ENCODE measurements around the gene TLX2. TPM values are rescaled to one million over a fixed set of nuclear protein-coding genes. Genes with fewer than 3 reads are reported as not detected.

The TLX2 gene
- total and polyA plus RNA-seq, 2 of the 13 experiments (the other 11 are each of a cell fraction or from before 2014, with no cell fraction given), result 0.05 to 0.20 TPM

DNA sequence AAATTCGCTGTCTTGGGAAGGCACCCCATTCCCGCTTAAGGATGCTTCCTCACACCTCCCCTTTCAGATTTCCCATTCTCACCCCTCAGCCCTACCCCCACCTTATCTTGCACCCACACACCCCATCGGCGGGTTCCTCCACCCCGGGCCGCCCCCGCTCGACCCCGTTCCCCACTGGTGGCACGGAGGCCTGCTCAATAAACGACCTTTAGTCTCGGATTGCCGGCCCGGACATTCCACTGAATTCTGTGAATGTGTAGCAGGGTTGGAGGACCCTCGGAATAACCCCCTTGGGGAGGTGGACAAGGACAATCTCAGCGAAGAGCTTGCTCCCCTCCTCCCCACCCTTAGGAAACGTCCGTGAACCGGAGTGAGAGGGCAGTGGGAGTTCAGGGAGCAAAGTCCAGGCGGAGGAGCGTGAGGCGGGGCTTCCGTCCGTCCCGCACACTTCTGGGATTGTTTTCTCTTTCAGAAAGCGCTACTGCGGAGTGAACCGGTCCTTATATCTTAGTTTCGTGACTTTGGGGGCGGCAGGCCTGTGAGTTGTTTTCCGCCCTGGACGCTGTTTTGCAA lies 12.0 kb upstream of the TLX2 start (continued):
- TF ChIP-seq, protein P1, sequence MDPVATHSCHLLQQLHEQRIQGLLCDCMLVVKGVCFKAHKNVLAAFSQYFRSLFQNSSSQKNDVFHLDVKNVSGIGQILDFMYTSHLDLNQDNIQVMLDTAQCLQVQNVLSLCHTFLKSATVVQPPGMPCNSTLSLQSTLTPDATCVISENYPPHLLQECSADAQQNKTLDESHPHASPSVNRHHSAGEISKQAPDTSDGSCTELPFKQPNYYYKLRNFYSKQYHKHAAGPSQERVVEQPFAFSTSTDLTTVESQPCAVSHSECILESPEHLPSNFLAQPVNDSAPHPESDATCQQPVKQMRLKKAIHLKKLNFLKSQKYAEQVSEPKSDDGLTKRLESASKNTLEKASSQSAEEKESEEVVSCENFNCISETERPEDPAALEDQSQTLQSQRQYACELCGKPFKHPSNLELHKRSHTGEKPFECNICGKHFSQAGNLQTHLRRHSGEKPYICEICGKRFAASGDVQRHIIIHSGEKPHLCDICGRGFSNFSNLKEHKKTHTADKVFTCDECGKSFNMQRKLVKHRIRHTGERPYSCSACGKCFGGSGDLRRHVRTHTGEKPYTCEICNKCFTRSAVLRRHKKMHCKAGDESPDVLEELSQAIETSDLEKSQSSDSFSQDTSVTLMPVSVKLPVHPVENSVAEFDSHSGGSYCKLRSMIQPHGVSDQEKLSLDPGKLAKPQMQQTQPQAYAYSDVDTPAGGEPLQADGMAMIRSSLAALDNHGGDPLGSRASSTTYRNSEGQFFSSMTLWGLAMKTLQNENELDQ (CRISPR knock-in tag; IDR thresholded peaks at IDR 0.05; ENCODE audit: borderline replicate concordance), result peak; percentile 65; the same call in 1 of the 2 replicates
- TF ChIP-seq, protein P2, sequence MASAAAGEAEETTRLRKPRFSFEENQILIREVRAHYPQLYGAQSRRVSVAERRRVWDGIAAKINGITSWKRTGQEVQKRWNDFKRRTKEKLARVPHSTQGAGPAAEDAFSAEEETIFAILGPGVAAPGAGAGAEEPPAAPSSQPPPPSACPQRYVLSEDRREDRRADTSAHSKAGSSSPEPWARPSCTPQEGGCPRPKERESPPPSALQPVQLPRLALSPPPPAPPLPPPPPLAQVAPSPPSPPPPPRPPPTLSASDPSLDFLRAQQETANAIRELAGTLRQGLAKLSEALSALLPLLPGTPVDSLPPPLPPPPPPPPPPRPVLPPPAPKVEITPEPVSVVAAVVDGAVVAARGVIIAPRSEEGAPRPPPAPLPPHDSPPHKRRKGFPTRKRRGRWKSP (CRISPR knock-in tag; IDR thresholded peaks at IDR 0.05), result no peak
- TF ChIP-seq HDAC2 (CRISPR knock-in tag; IDR thresholded peaks at IDR 0.05) (peak; percentile 89), EP300 (IDR thresholded peaks at IDR 0.05; ENCODE audit: low read depth in 2 of 2, low read length in 2 of 2) (peak; percentile 73; a peak in 3 of 4 replicates), EP300 (CRISPR knock-in tag; IDR thresholded peaks at IDR 0.05; ENCODE audit: borderline replicate concordance) (peak; percentile 75), CHD4 (IDR thresholded peaks at IDR 0.05; ENCODE audit: borderline replicate concordance, low read length) (peak; percentile 32; the same call in 1 of the 2 replicates), CREB1 (IDR thresholded peaks at IDR 0.05) (no peak), CREB1 (CRISPR knock-in tag; IDR thresholded peaks at IDR 0.05) (no peak), RFXAP (CRISPR knock-in tag; IDR thresholded peaks at IDR 0.05; ENCODE audit: borderline replicate concordance) (peak; percentile 54; the same call in 1 of the 2 replicates), ZNF547 (CRISPR knock-in tag; IDR thresholded peaks at IDR 0.05) (no peak; the same call in 1 of the 2 replicates), SP1 (IDR thresholded peaks at IDR 0.05) (no peak), SP1 (CRISPR knock-in tag; IDR thresholded peaks at IDR 0.05) (peak; percentile 68; the same call in 1 of the 2 replicates), NFE2 (CRISPR knock-in tag; IDR thresholded peaks at IDR 0.05) (no peak), NFKB2 (CRISPR knock-in tag; IDR thresholded peaks at IDR 0.05; ENCODE audit: borderline replicate concordance) (no peak), ZNF780A (CRISPR knock-in tag; IDR thresholded peaks at IDR 0.05) (peak; percentile 70; the same call in 1 of the 2 replicates), ZMYM2 (CRISPR knock-in tag; IDR thresholded peaks at IDR 0.05) (no peak)
- TF ChIP-seq, protein P3, sequence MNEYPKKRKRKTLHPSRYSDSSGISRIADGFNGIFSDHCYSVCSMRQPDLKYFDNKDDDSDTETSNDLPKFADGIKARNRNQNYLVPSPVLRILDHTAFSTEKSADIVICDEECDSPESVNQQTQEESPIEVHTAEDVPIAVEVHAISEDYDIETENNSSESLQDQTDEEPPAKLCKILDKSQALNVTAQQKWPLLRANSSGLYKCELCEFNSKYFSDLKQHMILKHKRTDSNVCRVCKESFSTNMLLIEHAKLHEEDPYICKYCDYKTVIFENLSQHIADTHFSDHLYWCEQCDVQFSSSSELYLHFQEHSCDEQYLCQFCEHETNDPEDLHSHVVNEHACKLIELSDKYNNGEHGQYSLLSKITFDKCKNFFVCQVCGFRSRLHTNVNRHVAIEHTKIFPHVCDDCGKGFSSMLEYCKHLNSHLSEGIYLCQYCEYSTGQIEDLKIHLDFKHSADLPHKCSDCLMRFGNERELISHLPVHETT (CRISPR knock-in tag; conservative IDR thresholded peaks at IDR 0.05), result peak; percentile 64; the same call in 1 of the 2 replicates
- TF ChIP-seq, protein P4, sequence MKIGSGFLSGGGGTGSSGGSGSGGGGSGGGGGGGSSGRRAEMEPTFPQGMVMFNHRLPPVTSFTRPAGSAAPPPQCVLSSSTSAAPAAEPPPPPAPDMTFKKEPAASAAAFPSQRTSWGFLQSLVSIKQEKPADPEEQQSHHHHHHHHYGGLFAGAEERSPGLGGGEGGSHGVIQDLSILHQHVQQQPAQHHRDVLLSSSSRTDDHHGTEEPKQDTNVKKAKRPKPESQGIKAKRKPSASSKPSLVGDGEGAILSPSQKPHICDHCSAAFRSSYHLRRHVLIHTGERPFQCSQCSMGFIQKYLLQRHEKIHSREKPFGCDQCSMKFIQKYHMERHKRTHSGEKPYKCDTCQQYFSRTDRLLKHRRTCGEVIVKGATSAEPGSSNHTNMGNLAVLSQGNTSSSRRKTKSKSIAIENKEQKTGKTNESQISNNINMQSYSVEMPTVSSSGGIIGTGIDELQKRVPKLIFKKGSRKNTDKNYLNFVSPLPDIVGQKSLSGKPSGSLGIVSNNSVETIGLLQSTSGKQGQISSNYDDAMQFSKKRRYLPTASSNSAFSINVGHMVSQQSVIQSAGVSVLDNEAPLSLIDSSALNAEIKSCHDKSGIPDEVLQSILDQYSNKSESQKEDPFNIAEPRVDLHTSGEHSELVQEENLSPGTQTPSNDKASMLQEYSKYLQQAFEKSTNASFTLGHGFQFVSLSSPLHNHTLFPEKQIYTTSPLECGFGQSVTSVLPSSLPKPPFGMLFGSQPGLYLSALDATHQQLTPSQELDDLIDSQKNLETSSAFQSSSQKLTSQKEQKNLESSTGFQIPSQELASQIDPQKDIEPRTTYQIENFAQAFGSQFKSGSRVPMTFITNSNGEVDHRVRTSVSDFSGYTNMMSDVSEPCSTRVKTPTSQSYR (CRISPR knock-in tag; IDR thresholded peaks at IDR 0.05; ENCODE audit: borderline replicate concordance), result peak; percentile 85
- TF ChIP-seq, protein P5, sequence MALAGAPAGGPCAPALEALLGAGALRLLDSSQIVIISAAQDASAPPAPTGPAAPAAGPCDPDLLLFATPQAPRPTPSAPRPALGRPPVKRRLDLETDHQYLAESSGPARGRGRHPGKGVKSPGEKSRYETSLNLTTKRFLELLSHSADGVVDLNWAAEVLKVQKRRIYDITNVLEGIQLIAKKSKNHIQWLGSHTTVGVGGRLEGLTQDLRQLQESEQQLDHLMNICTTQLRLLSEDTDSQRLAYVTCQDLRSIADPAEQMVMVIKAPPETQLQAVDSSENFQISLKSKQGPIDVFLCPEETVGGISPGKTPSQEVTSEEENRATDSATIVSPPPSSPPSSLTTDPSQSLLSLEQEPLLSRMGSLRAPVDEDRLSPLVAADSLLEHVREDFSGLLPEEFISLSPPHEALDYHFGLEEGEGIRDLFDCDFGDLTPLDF (CRISPR knock-in tag; IDR thresholded peaks at IDR 0.05), result peak; percentile 11; the same call in 1 of the 2 replicates
- TF ChIP-seq, protein P6, sequence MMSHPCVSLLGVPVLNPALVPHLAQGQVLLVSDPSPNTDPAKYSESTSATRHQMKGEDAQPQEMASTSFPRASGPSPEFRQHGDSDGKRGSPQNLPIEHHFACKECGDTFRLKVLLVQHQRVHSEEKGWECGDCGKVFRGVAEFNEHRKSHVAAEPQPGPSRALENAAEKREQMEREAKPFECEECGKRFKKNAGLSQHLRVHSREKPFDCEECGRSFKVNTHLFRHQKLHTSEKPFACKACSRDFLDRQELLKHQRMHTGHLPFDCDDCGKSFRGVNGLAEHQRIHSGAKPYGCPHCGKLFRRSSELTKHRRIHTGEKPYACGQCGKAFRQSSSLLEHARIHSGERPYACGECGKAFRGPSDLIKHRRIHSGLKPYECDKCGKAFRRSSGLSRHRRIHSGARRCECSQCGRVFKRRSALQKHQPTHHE (CRISPR knock-in tag; IDR thresholded peaks at IDR 0.05; ENCODE audit: borderline replicate concordance), result no peak; the same call in 1 of the 2 replicates

Measured in HepG2 (cell line).